Natural killer cell (primary cell): ENCODE measurements around the gene GYPC. TPM values are rescaled to one million over a fixed set of nuclear protein-coding genes. Genes with fewer than 3 reads are reported as not detected.

Source experiments
- ATAC-seq, 3 donors: fragments of 150-1000 bp in 2 of 3; fragments of 200-7000 bp in 1 of 3; cut with Tn5 transposase; 1 replicate in 1 of 3; 2 replicates in 2 of 3; pipeline ENCODE4 v1.10.0; 2021; ENCODE audit warnings: mild to moderate bottlenecking in 2 of 3, moderate library complexity in 2 of 3
- DNase-seq, 2 donors: peaks; one replicate each; pipeline versions ENCODE4 v3.0.0 to v3.0.0-alpha.2; 2013 to 2021; ENCODE audit warnings: mixed read lengths in 1 of 2
- H3K27ac ChIP-seq: one replicate; pipeline ENCODE4 v1.5.1; 2013; ENCODE audit warnings: mild to moderate bottlenecking, low read length
- H3K27me3 ChIP-seq: one replicate; pipeline ENCODE4 v1.6.1; 2013; ENCODE audit warnings: low read length; ENCODE audit not compliant: control insufficient read depth, insufficient read depth
- H3K36me3 ChIP-seq: one replicate; pipeline ENCODE4 v1.6.1; 2013; ENCODE audit warnings: low read length; ENCODE audit not compliant: control insufficient read depth, insufficient read depth
- H3K4me1 ChIP-seq: one replicate; pipeline ENCODE4 v1.6.1; 2013; ENCODE audit warnings: low read length; ENCODE audit not compliant: control insufficient read depth, insufficient read depth
- H3K4me3 ChIP-seq: one replicate; pipeline ENCODE4 v1.5.1; 2013; ENCODE audit warnings: low read length
- H3K9me3 ChIP-seq: one replicate; pipeline ENCODE4 v1.6.1; 2013; ENCODE audit warnings: low read length; ENCODE audit not compliant: control insufficient read depth, insufficient read depth
- H3K27ac Mint-ChIP-seq, 2 donors: one replicate each; pipeline ENCODE4 v1.8.0; 2022; ENCODE audit warnings: mild to moderate bottlenecking in 2 of 2, mixed read lengths in 2 of 2, moderate library complexity in 1 of 2
- H3K27me3 Mint-ChIP-seq, 2 donors: one replicate each; pipeline ENCODE4 v1.8.0; 2022; ENCODE audit warnings: low read depth in 2 of 2, mixed read lengths in 2 of 2
- H3K36me3 Mint-ChIP-seq: one replicate; pipeline ENCODE4 v1.8.0; 2022; ENCODE audit warnings: mixed read lengths
- H3K4me1 Mint-ChIP-seq, 2 donors: one replicate each; pipeline ENCODE4 v1.8.0; 2022; ENCODE audit warnings: mixed read lengths in 2 of 2
- H3K4me3 Mint-ChIP-seq: one replicate; pipeline ENCODE4 v1.8.0; 2022; ENCODE audit warnings: mild to moderate bottlenecking, moderate library complexity, mixed read lengths
- H3K9me3 Mint-ChIP-seq, 2 donors: one replicate each; pipeline ENCODE4 v1.8.0; 2022; ENCODE audit warnings: mixed read lengths in 2 of 2
- CTCF ChIP-seq: fragments of 200-600 bp; IDR thresholded peaks from one replicate; pipeline ENCODE4 v1.8.0; 2022; ENCODE audit warnings: antibody characterized with exemption
- WGBS: methylation state at CpG from one replicate; pipeline ENCODE4 v1.1.7; 2013; ENCODE audit warnings: missing lambda C conversion rate; ENCODE audit not compliant: insufficient coverage; 5-methylcytosine and 5-hydroxymethylcytosine counted together
- intact Hi-C: fragments of 100-400 bp; cut with micrococcal nuclease; formaldehyde crosslinking; loops from one replicate; pipeline ENCODE4 v1.14.2; 2022
- total RNA-seq, 4 donors: library from RNA; stranded (reverse); fragments of 120-200 nt in 1 of 4; gene quantifications; one replicate each; pipeline versions ENCODE4 v1.2.3 to v1.2.4, GENCODE V29; 2013 to 2022

GYPC gene
- total RNA-seq, 3 donors from 2014 or later (not counting 1 experiment from before 2014, with no cell fraction given): 74.2 to 92.3 (median 78.7) TPM

GRCh38 chr2:126635281-126635680, 20.7 kb upstream of the GYPC start:
- Histone ChIP-seq H3K36me3 (no peaks in the 10 kb centered on the region), H3K4me1 (no peaks in the 10 kb centered on the region), H3K27ac (no peak overlapping the region), H3K27me3 (no peaks in the 10 kb centered on the region), H3K4me3 (no peak overlapping the region), H3K9me3 (no peaks in the 10 kb centered on the region)
- intact Hi-C loops: no loop called here
- Mint-ChIP-seq H3K27me3 (peaks cover 13 to 14% of the 10 kb centered on the region in 2 donors), H3K4me1 (peaks cover 0 to 5% of the 10 kb centered on the region in 2 donors), H3K36me3 (no peaks in the 10 kb centered on the region), H3K4me3 (no peak overlapping the region), H3K27ac (no peak overlapping the region), H3K9me3 (no peaks in the 10 kb centered on the region)
- DNase-seq: no peak
- ATAC-seq: no peak
- TF ChIP-seq CTCF: no peak
- WGBS: no CpG with 5 or more reads among the region's 1 CpG

- H3K9me3 Mint-ChIP-seq: no peaks in the 10 kb centered on the region
- peaks cover 10 to 14% of the 10 kb centered on the region in 2 donors for H3K27me3 Mint-ChIP-seq
- no peak for TF ChIP-seq CTCF
- H3K4me1 Mint-ChIP-seq: peaks cover 0 to 5% of the 10 kb centered on the region in 2 donors
- WGBS: 67% methylated on average over 1 of the region's 1 CpG
- Histone ChIP-seq H3K4me1 (no peaks in the 10 kb centered on the region), H3K27me3 (no peaks in the 10 kb centered on the region), H3K27ac (no peak overlapping the region), H3K9me3 (no peaks in the 10 kb centered on the region), H3K36me3 (no peaks in the 10 kb centered on the region), H3K4me3 (no peak overlapping the region)
- intact Hi-C loops: no loop called here
- H3K4me3 Mint-ChIP-seq: no peak overlapping the region
- ATAC-seq (no peak), DNase-seq (no peak)
- H3K36me3 Mint-ChIP-seq: no peaks in the 10 kb centered on the region
- H3K27ac Mint-ChIP-seq: no peak overlapping the region
Measured at GRCh38 chr2:126635736-126636135, 20.2 kb upstream of the GYPC start.

- Histone ChIP-seq H3K27me3 (no peaks in the 10 kb centered on the region), H3K9me3 (no peaks in the 10 kb centered on the region), H3K4me3 (no peak overlapping the region), H3K36me3 (no peaks in the 10 kb centered on the region), H3K27ac (no peak overlapping the region), H3K4me1 (no peaks in the 10 kb centered on the region)
- Mint-ChIP-seq H3K9me3 (no peaks in the 10 kb centered on the region), H3K27me3 (peaks cover 3 to 7% of the 10 kb centered on the region in 2 donors), H3K36me3 (no peaks in the 10 kb centered on the region), H3K27ac (no peak overlapping the region), H3K4me1 (peaks cover 0 to 5% of the 10 kb centered on the region in 2 donors), H3K4me3 (no peak overlapping the region)
- DNase-seq: no peak
- intact Hi-C loops: no loop called here
- TF ChIP-seq CTCF: no peak
- 93% methylated on average over 2 of the region's 2 CpGs for WGBS
- ATAC-seq: no peak
Measured at GRCh38 chr2:126637386-126637785, 18.6 kb upstream of the GYPC start.

- no peaks in the 10 kb centered on the region for H3K4me1 ChIP-seq
- DNase-seq (no peak), ATAC-seq (no peak)
- H3K9me3 ChIP-seq: no peaks in the 10 kb centered on the region
- 83% methylated on average over 5 of the region's 6 CpGs for WGBS
- no peaks in the 10 kb centered on the region for H3K9me3 Mint-ChIP-seq
- no peaks in the 10 kb centered on the region for H3K27me3 ChIP-seq
- peaks cover 0 to 5% of the 10 kb centered on the region in 2 donors for H3K27me3 Mint-ChIP-seq
- H3K36me3 ChIP-seq: no peaks in the 10 kb centered on the region
- no peak overlapping the region for H3K4me3 Mint-ChIP-seq
- H3K4me3 ChIP-seq: no peak overlapping the region
- intact Hi-C loops: no loop called here
- H3K27ac ChIP-seq: no peak overlapping the region
- no peak for TF ChIP-seq CTCF
- H3K4me1 Mint-ChIP-seq: peaks cover 0 to 4% of the 10 kb centered on the region in 2 donors
- no peak overlapping the region for H3K27ac Mint-ChIP-seq
- no peaks in the 10 kb centered on the region for H3K36me3 Mint-ChIP-seq
Measured at GRCh38 chr2:126638746-126639145, 17.2 kb upstream of the GYPC start.
